ENCODE measurements around the gene MTUS2.

The MTUS2 gene

DNA sequence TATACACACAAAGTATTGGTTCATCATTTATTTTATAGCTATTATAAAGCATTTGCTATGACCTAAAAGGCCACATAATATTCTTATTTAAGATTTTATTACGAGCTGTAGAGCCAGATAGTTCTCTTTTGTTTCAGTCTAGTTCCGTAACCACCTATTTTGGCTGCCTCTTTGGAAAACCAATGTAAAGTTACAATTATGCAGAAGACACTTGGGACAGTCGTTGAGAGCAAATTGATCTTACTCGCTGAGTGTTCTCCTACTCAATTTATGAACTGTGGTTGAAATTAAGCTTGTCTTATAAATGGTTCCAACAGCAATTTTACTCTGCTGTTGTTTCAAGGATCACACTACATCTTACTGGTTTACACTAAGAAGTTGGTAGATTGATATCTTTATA is 653.0 kb downstream of the MTUS2 start:
- H3F3A ChIP-seq (ENCODE audit: insufficient read depth, low read length): no peaks in the 10 kb centered on the region
- no peaks in the 10 kb centered on the region for H3K9me3 ChIP-seq (replicated peaks; ENCODE audit: insufficient read depth, low read length)
- H4K20me1 ChIP-seq (ENCODE audit: insufficient read depth, low read length): no peaks in the 10 kb centered on the region
- TF ChIP-seq, protein P1, sequence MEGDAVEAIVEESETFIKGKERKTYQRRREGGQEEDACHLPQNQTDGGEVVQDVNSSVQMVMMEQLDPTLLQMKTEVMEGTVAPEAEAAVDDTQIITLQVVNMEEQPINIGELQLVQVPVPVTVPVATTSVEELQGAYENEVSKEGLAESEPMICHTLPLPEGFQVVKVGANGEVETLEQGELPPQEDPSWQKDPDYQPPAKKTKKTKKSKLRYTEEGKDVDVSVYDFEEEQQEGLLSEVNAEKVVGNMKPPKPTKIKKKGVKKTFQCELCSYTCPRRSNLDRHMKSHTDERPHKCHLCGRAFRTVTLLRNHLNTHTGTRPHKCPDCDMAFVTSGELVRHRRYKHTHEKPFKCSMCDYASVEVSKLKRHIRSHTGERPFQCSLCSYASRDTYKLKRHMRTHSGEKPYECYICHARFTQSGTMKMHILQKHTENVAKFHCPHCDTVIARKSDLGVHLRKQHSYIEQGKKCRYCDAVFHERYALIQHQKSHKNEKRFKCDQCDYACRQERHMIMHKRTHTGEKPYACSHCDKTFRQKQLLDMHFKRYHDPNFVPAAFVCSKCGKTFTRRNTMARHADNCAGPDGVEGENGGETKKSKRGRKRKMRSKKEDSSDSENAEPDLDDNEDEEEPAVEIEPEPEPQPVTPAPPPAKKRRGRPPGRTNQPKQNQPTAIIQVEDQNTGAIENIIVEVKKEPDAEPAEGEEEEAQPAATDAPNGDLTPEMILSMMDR (IDR thresholded peaks at IDR 0.05; ENCODE audit: low read length): no peak
- TF ChIP-seq EZH2 (optimal IDR thresholded peaks at IDR 0.05; ENCODE audit: low read depth, low read length): no peak
- TF ChIP-seq EZH2phosphoT487 (IDR thresholded peaks at IDR 0.05; ENCODE audit: low read length): no peak
- H3K4me1 ChIP-seq (ENCODE audit: low read length): no peaks in the 10 kb centered on the region
- no peaks in the 10 kb centered on the region for H3K9me2 ChIP-seq (replicated peaks; ENCODE audit: insufficient read depth, low read length)
- H2AFZ ChIP-seq (ENCODE audit: low read length): no peak overlapping the region
- no peak for DNase-seq
- H3K79me2 ChIP-seq (ENCODE audit: low read length): no peaks in the 10 kb centered on the region
- no peaks in the 10 kb centered on the region for H3K36me3 ChIP-seq (replicated peaks; ENCODE audit: insufficient read depth, low read length)
- no peak overlapping the region for H3K4me3 ChIP-seq (ENCODE audit: low read length)
- H3K9ac ChIP-seq (ENCODE audit: low read length): no peak overlapping the region
- no peak overlapping the region for H3K4me2 ChIP-seq (ENCODE audit: low read depth, low read length)
- H3K27ac ChIP-seq (ENCODE audit: low read length): no peak overlapping the region
- H3K27me3 ChIP-seq (replicated peaks; ENCODE audit: insufficient read depth, low read length): no peaks in the 10 kb centered on the region

DNA sequence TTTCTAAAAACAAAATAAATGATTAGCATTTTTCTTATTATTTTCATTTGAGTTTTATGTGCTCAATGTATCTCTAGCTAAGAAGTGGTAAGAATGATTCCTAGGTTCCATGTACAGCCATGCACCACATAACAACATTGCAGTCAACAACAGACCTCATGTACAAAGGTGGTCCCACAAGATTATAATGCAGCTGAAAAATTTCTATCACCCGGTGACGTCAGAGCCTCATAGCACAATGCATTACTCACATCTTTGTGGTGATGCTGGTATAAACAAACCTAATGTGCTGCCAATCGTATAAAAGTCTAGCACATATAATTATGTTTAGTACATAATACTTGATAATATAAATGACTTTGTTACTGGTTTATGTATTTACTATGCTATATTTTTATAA is 654.9 kb downstream of the MTUS2 start:
- DNase-seq: no peak
- TF ChIP-seq EZH2 (optimal IDR thresholded peaks at IDR 0.05; ENCODE audit: low read depth, low read length) (no peak), EZH2phosphoT487 (IDR thresholded peaks at IDR 0.05; ENCODE audit: low read length) (no peak)
- TF ChIP-seq, protein P1 (IDR thresholded peaks at IDR 0.05; ENCODE audit: low read length): no peak

DNA sequence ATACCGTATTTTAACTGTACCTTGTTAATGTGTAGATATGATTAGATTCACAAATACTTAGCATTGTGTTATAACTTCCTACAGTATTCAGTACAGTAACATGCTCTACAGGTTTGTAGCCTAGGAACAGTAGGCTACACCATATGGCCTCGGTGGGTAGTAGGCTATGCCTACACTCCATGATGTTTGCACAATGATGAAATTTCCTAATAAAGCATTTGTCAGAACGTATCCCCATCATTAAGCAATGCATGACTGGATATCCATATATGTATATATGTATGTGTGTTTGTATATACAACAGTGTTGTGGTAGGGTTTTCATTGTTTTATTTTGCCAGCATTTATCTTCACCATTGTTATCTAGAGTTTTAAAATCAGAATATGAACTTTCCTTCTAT is 655.9 kb downstream of the MTUS2 start:
- H2AFZ ChIP-seq (ENCODE audit: low read length): no peak overlapping the region
- no peak overlapping the region for H3K4me2 ChIP-seq (ENCODE audit: low read depth, low read length)
- no peaks in the 10 kb centered on the region for H3K27me3 ChIP-seq (replicated peaks; ENCODE audit: insufficient read depth, low read length)
- H3K4me3 ChIP-seq (ENCODE audit: low read length): no peak overlapping the region
- no peak for DNase-seq
- H3K9me3 ChIP-seq (replicated peaks; ENCODE audit: insufficient read depth, low read length): no peaks in the 10 kb centered on the region
- H3K9ac ChIP-seq (ENCODE audit: low read length): no peak overlapping the region
- H3K9me2 ChIP-seq (replicated peaks; ENCODE audit: insufficient read depth, low read length): no peaks in the 10 kb centered on the region
- H3K27ac ChIP-seq (ENCODE audit: low read length): no peak overlapping the region
- no peaks in the 10 kb centered on the region for H4K20me1 ChIP-seq (ENCODE audit: insufficient read depth, low read length)
- H3K79me2 ChIP-seq (ENCODE audit: low read length): no peaks in the 10 kb centered on the region
- no peaks in the 10 kb centered on the region for H3F3A ChIP-seq (ENCODE audit: insufficient read depth, low read length)
- H3K4me1 ChIP-seq (ENCODE audit: low read length): no peaks in the 10 kb centered on the region
- TF ChIP-seq EZH2phosphoT487 (IDR thresholded peaks at IDR 0.05; ENCODE audit: low read length) (no peak), EZH2 (optimal IDR thresholded peaks at IDR 0.05; ENCODE audit: low read depth, low read length) (no peak)
- TF ChIP-seq, protein P1 (IDR thresholded peaks at IDR 0.05; ENCODE audit: low read length): no peak
- no peaks in the 10 kb centered on the region for H3K36me3 ChIP-seq (replicated peaks; ENCODE audit: insufficient read depth, low read length)

More for the DNA sequence above, 654.9 kb downstream of the MTUS2 start:
- Histone ChIP-seq H3K27me3 (replicated peaks; ENCODE audit: insufficient read depth, low read length) (no peaks in the 10 kb centered on the region), H3K4me3 (ENCODE audit: low read length) (no peak overlapping the region), H4K20me1 (ENCODE audit: insufficient read depth, low read length) (no peaks in the 10 kb centered on the region), H3K4me1 (ENCODE audit: low read length) (no peaks in the 10 kb centered on the region), H2AFZ (ENCODE audit: low read length) (no peak overlapping the region), H3K36me3 (replicated peaks; ENCODE audit: insufficient read depth, low read length) (no peaks in the 10 kb centered on the region), H3F3A (ENCODE audit: insufficient read depth, low read length) (no peaks in the 10 kb centered on the region), H3K27ac (ENCODE audit: low read length) (no peak overlapping the region), H3K79me2 (ENCODE audit: low read length) (no peaks in the 10 kb centered on the region), H3K4me2 (ENCODE audit: low read depth, low read length) (no peak overlapping the region), H3K9ac (ENCODE audit: low read length) (no peak overlapping the region), H3K9me2 (replicated peaks; ENCODE audit: insufficient read depth, low read length) (no peaks in the 10 kb centered on the region), H3K9me3 (replicated peaks; ENCODE audit: insufficient read depth, low read length) (no peaks in the 10 kb centered on the region)

All from MM.1S (cell line).